HT-29 (cell line): ENCODE data around the gene PHLDB3. TPM values are rescaled to one million over a fixed set of nuclear protein-coding genes. Genes with fewer than 3 reads are reported as not detected.
"Not testable (repeated sequence)": the region's sequence is repeated elsewhere in the genome, so short reads cannot be mapped to it uniquely, and the experiment has no call there.

Experiments
- DNase-seq: peaks from one replicate; pipeline ENCODE4 v3.0.0-alpha.2; 2015; ENCODE audit warnings: low spot score
- total RNA-seq: library from RNA; depleted of rRNA; stranded (reverse); fragments of >200 nt; shearing (Covaris generic); gene quantifications from 2 replicates; pipeline ENCODE4 v1.2.3, GENCODE V29; 2014; rRNA removed

PHLDB3 gene
- total RNA-seq, 1 experiment from 2014 or later: 45.7 TPM

DNA sequence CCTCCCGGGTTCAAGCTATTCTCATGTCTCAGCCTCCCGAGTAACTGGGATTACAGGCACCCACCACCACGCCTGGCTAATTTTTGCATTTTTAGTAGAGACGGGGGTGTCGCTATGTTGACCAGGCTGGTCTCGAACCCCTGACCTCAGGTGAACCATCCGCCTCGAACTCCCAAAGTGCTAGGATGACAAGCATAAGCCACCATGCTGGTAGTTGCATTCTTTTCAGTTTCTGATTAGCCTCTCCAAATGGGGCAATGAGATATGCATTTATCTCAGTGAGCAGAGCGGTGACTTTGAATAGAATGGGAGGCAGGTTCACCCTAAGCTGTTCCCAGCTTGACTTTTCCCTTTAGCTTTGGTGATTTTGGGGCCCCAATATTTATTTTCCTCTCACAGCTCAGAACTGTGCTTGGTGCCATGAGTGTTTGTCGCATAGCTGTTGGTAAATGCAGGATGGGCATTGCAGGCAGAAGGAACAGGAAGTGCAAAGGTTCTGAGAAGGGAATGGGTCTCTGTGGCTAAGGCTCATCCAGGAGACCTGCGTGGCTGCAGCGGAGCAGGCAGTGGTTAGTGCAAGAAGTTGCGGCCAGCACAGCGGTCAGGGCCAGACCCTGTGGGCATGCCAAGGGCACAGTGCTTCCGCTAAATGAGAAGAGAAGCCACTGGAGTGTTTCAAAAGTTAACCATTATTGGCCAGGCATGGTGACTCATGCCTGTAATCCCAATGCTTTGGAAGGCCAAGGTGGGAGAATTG lies 59.8 kb downstream of the PHLDB3 start:
- no peak for DNase-seq

DNA sequence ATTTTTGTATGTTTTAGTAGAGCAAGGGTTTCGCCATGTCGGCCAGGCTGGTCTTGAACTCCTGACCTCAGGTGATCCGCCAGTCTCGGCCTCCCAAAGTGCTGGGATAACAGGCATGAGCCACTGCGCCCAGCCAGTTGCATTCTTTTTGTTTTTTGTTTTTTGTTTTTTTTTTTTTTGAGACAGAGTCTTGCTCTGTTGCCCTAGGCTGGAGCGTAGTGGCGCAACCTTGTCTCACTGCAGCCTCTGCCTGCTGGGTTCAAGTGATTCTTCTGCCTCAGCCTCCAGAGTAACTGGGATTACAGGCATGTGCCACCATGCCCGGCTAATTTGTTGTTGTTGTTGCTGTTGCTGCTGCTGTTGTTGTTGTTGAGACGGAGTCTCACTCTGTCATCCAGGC lies 60.5 kb downstream of the PHLDB3 start:
- not testable (repeated sequence) for DNase-seq

GRCh38 chr19:43441716-43442115 lies 62.8 kb downstream of the PHLDB3 start:
- no peak for DNase-seq

DNA sequence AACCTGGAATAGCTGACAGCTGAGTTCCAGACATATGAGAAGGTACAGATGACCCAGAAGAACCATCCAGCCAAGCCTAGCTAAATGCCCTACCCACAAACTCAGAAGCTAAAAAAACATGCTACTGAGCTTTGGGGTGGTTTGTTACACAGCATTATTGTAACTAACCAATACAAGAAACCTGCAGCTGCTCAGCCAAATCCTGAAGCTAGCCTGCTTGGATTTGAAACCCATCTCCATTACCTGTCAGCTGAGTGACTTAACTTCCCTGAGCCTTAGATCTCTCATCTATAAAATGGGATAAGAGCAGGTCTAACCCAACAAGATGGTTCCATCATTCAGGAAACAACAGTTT lies 64.9 kb downstream of the PHLDB3 start:
- DNase-seq: no peak

DNA sequence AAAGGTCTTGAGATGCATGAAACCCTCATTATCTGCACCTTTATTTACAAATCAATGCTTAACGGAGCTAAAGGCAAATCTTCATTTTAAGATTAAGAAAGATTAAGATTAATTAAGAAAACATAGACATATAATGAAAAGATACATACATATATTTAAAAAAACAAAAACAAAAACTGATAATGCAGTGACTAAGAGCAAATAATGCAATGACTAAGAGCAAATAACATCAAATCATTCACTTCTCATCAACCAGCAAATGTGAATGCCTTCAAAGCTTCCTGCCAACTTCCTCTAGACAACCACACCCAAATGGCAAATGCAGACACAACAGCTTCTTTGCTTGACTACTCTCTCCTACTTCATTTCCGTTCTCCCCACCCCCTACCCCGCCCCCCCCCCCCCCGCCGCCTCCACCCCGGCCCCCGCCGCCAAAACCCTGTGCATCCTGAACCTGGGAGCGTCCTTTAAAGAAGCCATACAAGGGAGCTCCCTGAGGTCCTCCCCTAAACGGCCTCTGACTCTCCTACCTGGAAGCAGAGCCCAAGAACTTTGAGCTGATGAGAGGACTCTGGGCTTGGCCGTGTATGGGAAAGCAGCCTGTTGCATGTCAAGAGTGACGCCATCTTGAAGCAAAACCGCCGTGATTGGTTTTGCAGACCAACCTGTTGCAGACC lies 65.4 kb downstream of the PHLDB3 start:
- DNase-seq: peak; percentile 76

DNA sequence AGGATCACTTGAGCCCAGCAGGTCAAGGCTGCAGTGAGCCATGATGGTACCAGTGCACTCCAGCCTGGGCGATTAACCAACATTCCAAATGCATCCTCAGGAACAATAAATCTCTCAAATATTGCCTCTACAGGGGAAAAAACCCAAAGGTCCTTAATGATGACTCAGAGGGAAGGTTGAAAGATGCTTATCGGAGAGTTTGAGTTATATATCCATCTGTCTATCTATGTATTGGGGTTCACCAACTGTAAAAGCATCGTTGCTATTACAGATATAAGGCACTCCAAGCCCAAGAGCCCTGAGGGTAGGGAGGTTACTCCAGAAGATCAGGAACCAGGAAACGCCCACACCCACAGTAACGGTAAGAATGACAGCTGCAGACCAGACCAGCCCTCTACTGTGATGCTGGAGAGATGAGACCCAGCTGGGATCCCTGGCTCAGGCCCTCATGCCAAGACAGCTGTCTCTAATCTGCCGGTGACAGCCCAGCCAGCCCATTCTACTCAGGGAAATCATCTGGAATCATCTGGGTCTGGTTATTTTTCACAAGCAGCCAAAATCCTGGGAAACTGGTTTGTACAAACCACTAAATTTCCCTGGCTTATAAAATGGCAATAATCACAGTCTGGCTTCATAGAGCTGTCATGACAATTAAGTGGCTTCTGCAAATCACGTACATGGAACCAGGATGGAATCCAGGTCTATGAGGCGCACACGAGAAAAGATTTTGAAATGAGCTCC lies 66.1 kb downstream of the PHLDB3 start:
- DNase-seq: peak; percentile 68

DNA sequence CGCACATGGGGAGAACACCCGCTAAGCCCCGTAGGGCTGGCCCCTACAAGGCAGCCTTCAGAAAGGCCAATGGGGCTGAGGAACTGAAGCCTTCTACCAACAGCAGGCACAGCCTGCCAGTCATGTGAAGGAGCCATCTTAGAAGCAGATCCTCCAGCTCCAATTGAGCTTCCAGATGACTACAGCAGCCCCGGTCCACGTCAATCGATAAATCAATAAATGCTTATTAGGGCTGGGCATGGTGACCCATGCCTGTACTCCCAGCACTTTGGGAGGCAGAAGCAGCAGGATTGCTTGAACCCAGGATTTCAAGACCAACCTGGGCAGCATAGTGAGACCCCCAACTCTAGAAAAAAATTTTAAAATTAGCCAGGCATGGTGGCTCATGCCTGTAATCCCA lies 66.8 kb downstream of the PHLDB3 start:
- no peak for DNase-seq

DNA sequence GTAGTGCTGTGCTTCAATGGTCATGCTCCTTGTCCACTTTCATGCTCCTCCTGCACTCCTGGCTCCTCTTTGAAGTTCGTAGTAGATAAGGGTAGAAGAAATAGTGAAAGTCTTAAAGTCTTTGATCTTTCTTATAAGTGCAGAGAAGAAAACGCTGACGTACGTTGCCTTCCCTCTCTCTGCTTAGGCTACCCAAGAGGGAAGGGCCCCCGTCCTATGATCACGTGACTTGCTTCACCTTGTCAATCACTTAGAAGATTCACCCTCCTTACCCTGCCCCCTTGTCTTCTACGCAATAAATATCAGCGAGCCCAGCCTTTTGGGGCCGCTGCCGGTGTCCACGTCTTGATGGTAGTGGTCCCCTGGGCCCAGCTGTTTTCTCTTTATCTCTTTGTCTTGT lies 67.3 kb downstream of the PHLDB3 start:
- DNase-seq: not testable (repeated sequence)

GRCh38 chr19:43435775-43436174 lies 68.8 kb downstream of the PHLDB3 start:
- no peak for DNase-seq

DNA sequence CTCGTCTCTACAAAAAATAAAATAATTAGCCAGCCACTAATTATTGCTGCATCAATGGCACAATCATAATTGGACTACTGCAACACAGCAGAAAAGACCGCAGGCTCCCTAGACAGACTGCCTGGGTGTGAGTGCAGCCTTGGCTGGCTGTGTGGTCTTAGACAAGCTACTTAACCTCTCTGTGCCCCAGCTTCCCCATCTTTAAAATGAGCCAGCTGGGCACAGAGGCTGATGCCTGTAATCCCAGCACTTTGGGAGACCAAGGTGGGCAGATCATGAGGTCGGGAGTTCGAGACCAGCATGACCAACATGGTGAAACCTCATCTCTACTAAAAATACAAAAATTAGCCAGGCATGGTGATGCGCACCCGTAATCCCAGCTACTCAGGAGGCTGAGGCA lies 70.9 kb downstream of the PHLDB3 start:
- no peak for DNase-seq

- no peak for DNase-seq
Measured at GRCh38 chr19:43433358-43433673, 71.2 kb downstream of the PHLDB3 start.

DNA sequence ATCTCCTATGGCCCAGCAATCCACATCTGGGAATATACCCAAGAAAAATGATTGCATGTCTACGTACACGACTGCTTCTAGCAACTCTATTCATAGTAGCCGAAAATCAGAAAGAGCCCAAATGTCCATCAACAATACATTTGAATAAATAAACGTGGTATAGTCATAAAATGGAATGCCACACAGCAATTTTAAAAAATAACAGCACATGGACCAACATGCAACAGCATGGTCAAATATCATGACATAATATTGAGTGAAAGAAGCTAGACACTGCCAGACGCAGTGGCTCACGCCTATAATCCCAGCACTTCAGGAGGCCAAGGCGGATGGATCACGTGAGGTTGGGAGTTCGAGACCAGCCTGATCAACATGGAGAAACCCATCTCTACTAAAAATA lies 73.6 kb downstream of the PHLDB3 start:
- no peak for DNase-seq

DNA sequence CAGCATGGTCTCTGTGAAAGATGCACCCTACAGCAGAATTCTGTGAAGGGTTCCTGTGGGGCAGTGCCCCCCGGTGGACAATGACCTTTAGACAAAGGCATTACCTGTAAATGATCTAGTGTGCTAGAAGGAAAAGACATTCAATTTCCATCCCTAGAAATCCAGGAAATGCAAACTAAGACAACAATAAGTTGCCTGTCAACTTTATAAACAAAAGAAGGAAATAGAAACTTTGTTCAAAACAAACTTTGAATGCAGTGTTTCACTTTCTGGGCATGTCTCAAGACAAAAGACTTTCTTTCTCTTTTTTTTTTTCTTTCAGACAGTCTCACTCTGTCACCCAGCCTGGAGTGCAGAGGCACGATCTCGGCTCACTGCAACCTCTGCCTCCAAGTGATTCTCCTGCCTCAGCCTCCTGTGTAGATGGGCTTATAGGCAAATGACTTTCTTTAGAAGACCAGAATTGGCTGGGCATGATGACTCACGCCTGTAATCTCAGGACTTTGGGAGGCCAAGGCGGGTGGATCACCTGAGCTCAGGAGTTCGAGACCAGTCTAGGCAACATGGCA lies 74.3 kb downstream of the PHLDB3 start:
- peak; percentile 47 for DNase-seq

- no peak for DNase-seq
Measured at GRCh38 chr19:43429395-43429794, 75.2 kb downstream of the PHLDB3 start.

- peak; percentile 74 for DNase-seq
Measured at GRCh38 chr19:43425567-43426392, 78.8 kb downstream of the PHLDB3 start.

Other genes with a start within 250 kb of the PHLDB3 start
- not detected in 2 replicates for gene PSG9, start 235.2 kb downstream of the PHLDB3 start, total RNA-seq
- gene CD177, start 151.1 kb downstream of the PHLDB3 start, total RNA-seq: not detected in 2 replicates
- gene TEX101, start 89.9 kb downstream of the PHLDB3 start, total RNA-seq: not detected in 2 replicates
- 0.05 and 0.78 TPM in 2 replicates for gene LYPD3, start 39.1 kb downstream of the PHLDB3 start, total RNA-seq
- 179 and 190 TPM in 2 replicates for gene ETHE1, start 22.5 kb upstream of the PHLDB3 start, total RNA-seq
- 0.08 TPM in 2 replicates for gene ZNF575, start 28.4 kb upstream of the PHLDB3 start, total RNA-seq
- gene XRCC1, start 70.8 kb upstream of the PHLDB3 start, total RNA-seq: 59.7 and 60.1 TPM in 2 replicates
- gene PINLYP, start 71.1 kb upstream of the PHLDB3 start, total RNA-seq: 0.03 TPM in 1 of 2 replicates, not detected in the other
- 23.0 and 26.0 TPM in 2 replicates for gene IRGQ, start 91.4 kb upstream of the PHLDB3 start, total RNA-seq
- gene ZNF576, start 91.8 kb upstream of the PHLDB3 start, total RNA-seq: 29.6 and 41.8 TPM in 2 replicates
- gene SRRM5, start 107.3 kb upstream of the PHLDB3 start, total RNA-seq: 0.50 and 0.74 TPM in 2 replicates
- gene ZNF428, start 114.9 kb upstream of the PHLDB3 start, total RNA-seq: 92.9 and 100 TPM in 2 replicates
- 2.7 and 6.4 TPM in 2 replicates for gene CADM4, start 135.1 kb upstream of the PHLDB3 start, total RNA-seq
- 174 and 190 TPM in 2 replicates for gene PLAUR, start 165.4 kb upstream of the PHLDB3 start, total RNA-seq
- 0.08 TPM in 1 of 2 replicates, not detected in the other for gene IRGC, start 211.3 kb upstream of the PHLDB3 start, total RNA-seq